SH-SY5Y (cell line): ENCODE data around the gene ALDH1A2.

Experiments
- GATA2 ChIP-seq: IDR thresholded peaks from 2 replicates; pipeline ENCODE4 v1.6.1; 2011; ENCODE audit warnings: mild to moderate bottlenecking, low read depth, low read length
- GATA3 ChIP-seq: IDR thresholded peaks from 2 replicates; pipeline ENCODE4 v1.6.1; 2011; ENCODE audit warnings: low read depth, mild to moderate bottlenecking, low read length, moderate library complexity

DNA sequence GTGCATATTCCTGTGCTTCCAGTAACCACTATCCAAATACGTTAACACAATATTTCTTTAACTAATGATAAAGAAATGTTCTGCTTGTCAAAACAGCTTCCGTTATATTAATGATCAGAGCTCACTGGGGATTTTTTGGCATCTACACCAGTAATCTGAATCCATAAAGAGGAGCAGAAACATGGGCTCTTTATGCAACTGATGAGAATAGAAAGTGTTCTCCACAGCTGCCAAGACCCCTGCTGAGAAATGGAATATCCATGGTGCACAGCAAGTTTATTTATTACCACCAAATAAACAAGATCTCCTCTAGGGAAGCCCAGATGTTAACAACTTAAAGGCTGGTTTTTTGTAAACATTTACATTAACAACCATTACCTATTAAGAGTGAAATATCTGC lies 54.5 kb downstream of the ALDH1A2 start:
- TF ChIP-seq GATA2 = no peak
- TF ChIP-seq GATA3 = no peak
